Measurements from ENCODE around the gene MMP14. TPM values are rescaled to one million over a fixed set of nuclear protein-coding genes. Genes with fewer than 3 reads are reported as not detected.
"Not testable (repeated sequence)": the region's sequence is repeated elsewhere in the genome, so short reads cannot be mapped to it uniquely, and the experiment has no call there.

MMP14 gene
- 188 and 327 TPM in 2 replicates for total RNA-seq

DNA sequence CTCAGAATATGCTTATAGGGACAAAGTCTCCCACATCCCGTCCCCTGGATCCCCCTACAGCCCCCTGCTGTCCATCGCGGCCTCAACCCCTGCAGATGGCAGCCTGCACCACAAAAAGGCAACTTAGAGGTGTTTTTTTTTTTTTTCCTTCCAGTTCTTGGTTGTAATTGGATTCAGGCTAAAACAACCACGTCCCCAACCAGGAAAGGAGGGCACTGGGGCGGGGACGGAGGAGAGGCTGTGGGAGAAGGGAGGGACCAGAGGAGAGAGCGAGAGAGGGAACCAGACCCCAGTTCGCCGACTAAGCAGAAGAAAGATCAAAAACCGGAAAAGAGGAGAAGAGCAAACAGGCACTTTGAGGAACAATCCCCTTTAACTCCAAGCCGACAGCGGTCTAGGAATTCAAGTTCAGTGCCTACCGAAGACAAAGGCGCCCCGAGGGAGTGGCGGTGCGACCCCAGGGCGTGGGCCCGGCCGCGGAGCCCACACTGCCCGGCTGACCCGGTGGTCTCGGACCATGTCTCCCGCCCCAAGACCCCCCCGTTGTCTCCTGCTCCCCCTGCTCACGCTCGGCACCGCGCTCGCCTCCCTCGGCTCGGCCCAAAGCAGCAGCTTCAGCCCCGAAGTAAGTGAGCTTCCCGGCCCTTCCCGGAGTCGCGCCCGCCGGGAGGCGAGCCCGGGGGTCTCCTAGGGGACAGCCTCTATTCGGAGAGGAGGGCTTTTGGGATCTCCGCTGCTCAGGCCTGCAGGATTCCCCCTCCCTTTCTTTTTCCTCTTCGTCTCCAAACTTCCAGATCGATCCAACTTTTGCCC lies at the start of gene MMP14:
Gene MMP14, plus strand, starts transcription at position 285 of the 813 bp plus-strand sequence. Its CDS starts 233 bp downstream, at position 518.
- peak; percentile 54 for TF ChIP-seq CTCF (IDR thresholded peaks at IDR 0.05; ENCODE audit: insufficient read depth, low read depth, low read length)

GRCh38 chr14:22786685-22787084 lies 49.7 kb upstream of the MMP14 start:
- DNase-seq (ENCODE audit: low read depth), result no peak
- TF ChIP-seq CTCF (IDR thresholded peaks at IDR 0.05; ENCODE audit: insufficient read depth, low read depth, low read length), result no peak
- H3K4me3 ChIP-seq (ENCODE audit: low read depth, low read length), result no peak overlapping the region

More for the DNA sequence above, at the start of gene MMP14:
- H3K4me3 ChIP-seq (ENCODE audit: low read depth, low read length), result peak within 1 kb of the TSS; percentile 97
- DNase-seq (ENCODE audit: low read depth), result peak; percentile 94

- no peak for TF ChIP-seq CTCF (IDR thresholded peaks at IDR 0.05; ENCODE audit: insufficient read depth, low read depth, low read length)
- no peak overlapping the region for H3K4me3 ChIP-seq (ENCODE audit: low read depth, low read length)
- DNase-seq (ENCODE audit: low read depth), result peak; percentile 74
Measured at GRCh38 chr14:22791301-22791700, 45.1 kb upstream of the MMP14 start.

DNA sequence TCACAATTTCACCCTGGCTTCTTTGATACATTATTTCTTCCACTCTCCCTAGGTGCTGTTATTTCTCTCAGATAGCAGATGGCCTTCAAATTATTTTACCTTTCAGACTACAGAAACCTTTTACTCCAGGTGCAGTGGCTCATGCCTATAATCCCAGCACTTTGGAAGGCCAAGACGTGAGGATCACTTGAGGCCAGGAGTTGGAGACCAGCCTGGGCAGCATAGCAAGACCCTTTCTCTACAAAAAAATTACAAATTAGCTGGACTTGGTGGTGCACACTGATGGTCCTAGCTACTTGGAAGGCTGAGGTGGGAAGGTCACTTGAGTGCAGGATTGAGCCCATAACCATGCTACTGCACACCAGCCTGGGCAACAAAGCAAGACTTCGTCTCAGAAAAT lies 44.2 kb upstream of the MMP14 start:
- DNase-seq (ENCODE audit: low read depth), result no peak
- no peak for TF ChIP-seq CTCF (IDR thresholded peaks at IDR 0.05; ENCODE audit: insufficient read depth, low read depth, low read length)
- H3K4me3 ChIP-seq (ENCODE audit: low read depth, low read length), result no peak overlapping the region

DNA sequence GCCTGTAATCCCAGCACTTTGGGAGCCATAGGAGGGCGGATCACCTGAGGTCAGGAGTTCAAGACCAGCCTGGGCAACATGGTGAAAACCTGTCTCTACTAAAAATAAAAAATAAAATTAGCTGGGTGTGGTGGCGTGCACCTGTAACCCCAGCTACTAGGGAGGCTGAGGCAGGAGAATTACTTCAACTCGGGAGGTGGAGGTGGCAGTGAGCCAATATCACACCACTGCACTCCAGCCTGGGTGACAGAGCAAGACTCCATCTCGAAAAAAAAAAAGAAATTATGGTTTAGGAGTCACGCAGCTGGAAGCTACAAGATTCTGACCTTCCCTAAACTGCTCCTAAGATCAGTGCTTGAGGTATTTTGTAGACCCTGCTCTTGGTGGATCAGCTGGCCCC lies 42.8 kb upstream of the MMP14 start:
- H3K4me3 ChIP-seq (ENCODE audit: low read depth, low read length); DNase-seq (ENCODE audit: low read depth): not testable (repeated sequence)

DNA sequence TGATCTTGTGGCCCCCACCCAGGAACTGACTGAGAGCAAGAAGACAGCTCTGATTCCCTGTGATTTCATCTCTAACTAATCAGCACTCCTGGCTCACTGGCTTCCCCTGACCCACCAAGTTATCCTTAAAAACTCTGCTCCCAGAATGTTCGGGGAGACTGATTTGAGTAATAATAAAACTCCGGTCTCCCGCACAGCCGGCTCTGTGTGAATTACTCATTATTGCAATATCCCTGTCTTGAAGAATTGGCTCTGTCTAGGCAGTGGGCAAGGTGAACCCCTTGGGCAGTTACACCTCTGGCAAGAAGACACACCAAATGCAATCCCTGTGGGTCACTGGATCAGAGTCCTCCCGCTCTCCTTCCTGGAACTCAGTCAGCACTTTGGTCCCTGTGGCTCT lies 42.4 kb upstream of the MMP14 start:
- no peak for DNase-seq (ENCODE audit: low read depth)
- TF ChIP-seq CTCF (IDR thresholded peaks at IDR 0.05; ENCODE audit: insufficient read depth, low read depth, low read length), result no peak

DNA sequence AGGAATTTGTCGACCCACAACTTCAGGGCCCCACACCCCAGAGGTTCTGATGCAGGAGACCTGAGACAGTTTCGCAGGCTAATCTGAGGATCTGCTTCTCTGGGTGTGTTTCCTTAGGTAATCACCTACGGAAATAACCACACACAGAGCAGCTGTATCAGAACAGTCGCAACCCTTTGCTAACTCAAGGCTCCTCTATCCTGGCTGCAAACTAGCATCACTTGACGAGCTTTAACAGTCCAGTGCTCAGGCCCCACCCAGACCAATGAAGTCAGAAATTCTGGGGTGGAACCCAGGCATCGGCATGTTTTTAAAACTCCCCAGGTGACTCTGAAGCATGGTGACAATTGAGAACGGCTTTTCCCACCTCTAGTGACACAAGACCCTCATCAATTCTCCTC lies 41.8 kb upstream of the MMP14 start:
- no peak overlapping the region for H3K4me3 ChIP-seq (ENCODE audit: low read depth, low read length)
- DNase-seq (ENCODE audit: low read depth), result no peak
- no peak for TF ChIP-seq CTCF (IDR thresholded peaks at IDR 0.05; ENCODE audit: insufficient read depth, low read depth, low read length)

More for the DNA sequence above, 42.4 kb upstream of the MMP14 start:
- no peak overlapping the region for H3K4me3 ChIP-seq (ENCODE audit: low read depth, low read length)
